ENCODE data around the gene HDAC4.

Gene HDAC4

GRCh38 chr2:239101071-239101470, 299.7 kb downstream of the HDAC4 start:
- no peak for TF ChIP-seq CTCF (IDR thresholded peaks at IDR 0.05; ENCODE audit: borderline replicate concordance, control extremely low read depth, extremely low read depth, insufficient read depth, missing control alignments)
- DNase-seq (ENCODE audit: low spot score): no peak
- in situ Hi-C loops (cut with MboI; ENCODE audit: low sequenced_read_pairs, unreplicated experiment): no loop called here

GRCh38 chr2:239099474-239099873, 301.3 kb downstream of the HDAC4 start:
- no peak for DNase-seq (ENCODE audit: low spot score)
- TF ChIP-seq CTCF (IDR thresholded peaks at IDR 0.05; ENCODE audit: borderline replicate concordance, control extremely low read depth, extremely low read depth, insufficient read depth, missing control alignments): no peak
- in situ Hi-C loops (cut with MboI; ENCODE audit: low sequenced_read_pairs, unreplicated experiment): no loop called here

DNA sequence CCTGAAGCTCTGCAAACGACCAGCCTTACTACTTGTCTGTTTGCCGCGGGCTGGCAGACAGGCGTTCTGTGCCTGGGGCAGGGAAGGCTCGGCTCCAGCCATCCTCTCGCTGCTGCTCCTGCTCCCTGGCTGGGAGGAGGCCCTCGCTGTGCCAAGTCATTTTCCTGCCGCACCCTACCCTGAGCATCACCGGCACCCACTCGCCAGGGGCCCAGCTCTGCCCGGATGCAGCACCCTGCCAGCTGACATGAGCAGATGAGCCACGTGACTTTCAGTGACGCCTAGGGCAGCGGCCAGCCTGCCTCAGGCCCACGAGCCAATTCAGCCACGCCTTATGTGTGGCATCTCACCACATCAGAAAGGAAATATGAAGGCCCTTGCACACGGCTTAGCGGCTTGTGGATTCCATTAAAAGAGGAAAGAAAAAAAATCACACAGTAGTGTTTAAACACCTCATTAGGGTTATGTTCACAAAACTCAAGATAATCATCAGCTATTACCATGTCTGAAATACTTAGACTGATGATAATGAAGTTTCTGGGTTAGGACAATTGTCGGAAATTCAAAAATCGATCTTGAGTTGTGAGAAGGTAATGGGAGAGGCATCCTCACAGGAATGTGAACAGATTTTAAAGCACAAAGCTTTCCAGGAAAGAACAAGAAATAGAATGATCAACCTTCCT, 302.4 kb downstream of the HDAC4 start:
- no peak for DNase-seq (ENCODE audit: low spot score)
- in situ Hi-C loops (cut with MboI; ENCODE audit: low sequenced_read_pairs, unreplicated experiment): no loop called here

GRCh38 chr2:239097428-239097696, 303.5 kb downstream of the HDAC4 start:
- TF ChIP-seq CTCF (IDR thresholded peaks at IDR 0.05; ENCODE audit: borderline replicate concordance, control extremely low read depth, extremely low read depth, insufficient read depth, missing control alignments): no peak
- DNase-seq (ENCODE audit: low spot score): no peak
- in situ Hi-C loops (cut with MboI; ENCODE audit: low sequenced_read_pairs, unreplicated experiment): no loop called here

More for the DNA sequence above, 302.4 kb downstream of the HDAC4 start:
- TF ChIP-seq CTCF (IDR thresholded peaks at IDR 0.05; ENCODE audit: borderline replicate concordance, control extremely low read depth, extremely low read depth, insufficient read depth, missing control alignments): no peak

DNA sequence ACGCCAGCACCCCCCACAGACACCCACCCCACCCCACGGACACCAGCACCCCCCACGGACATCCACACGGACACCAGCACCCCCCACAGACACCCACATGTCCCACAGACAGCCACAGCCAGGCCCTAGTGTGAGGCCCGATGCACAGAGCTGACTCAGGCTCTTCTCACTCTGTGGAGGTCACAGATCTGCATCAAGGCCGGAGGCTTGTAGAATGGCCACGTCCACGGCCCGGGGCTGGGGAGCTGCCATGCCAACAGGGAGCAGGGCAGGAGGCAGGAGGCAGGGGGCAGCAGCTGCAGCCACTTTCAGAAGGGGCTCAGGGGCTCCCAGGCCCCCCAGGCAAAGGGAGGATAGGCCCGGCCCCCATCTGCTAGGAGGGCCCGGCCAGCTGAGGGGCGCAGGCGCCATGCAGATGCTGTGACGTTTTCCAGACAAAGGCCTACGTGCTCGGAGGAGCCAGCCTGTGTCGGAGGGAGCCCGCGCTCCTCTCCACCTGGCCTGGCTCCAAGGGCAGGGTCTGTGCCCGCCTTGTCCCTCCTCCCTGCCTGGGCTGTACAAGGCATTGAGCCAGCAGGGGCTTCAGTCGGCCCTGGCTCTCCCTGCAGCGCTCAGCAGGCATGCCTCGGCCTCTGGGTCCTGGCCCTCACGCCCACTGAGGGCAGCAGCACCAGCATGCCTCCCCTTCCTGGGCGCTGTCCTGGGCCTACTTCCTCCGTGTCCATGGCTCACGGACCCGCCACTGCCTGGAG, 304.0 kb downstream of the HDAC4 start:
- no peak for DNase-seq (ENCODE audit: low spot score)
- no peak for TF ChIP-seq CTCF (IDR thresholded peaks at IDR 0.05; ENCODE audit: borderline replicate concordance, control extremely low read depth, extremely low read depth, insufficient read depth, missing control alignments)
- in situ Hi-C loops (cut with MboI; ENCODE audit: low sequenced_read_pairs, unreplicated experiment): no loop called here

DNA sequence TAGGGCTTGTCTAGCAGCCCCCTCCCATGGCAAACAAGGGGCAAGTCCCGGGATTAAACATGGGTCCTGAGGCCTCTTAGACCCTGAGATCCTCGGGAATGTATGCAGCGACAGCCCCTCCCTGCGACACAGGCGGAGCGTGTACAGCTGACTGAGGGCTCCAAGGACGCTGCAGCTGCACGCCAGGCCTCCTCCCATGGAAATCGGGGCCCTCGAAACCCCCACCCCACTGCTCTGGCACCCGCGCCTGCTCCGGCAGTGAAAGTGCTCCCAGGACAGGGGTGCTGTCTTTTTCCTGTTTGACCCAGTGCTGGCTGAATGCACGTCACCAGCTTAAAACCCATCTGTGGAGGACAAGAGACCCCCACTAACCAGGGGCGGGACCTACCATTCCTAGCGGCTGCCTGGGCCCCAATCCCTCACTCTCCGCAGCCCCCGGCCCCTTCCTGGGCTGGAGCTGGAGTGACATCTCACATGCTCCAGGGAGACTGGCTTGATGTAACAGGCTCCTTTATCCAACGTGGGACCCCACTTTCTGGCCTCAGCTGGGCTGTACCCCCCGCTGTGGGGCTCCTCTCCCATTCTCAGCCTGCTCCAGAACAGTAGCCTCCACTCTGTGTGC, 305.2 kb downstream of the HDAC4 start:
- in situ Hi-C loops (cut with MboI; ENCODE audit: low sequenced_read_pairs, unreplicated experiment): no loop called here
- no peak for TF ChIP-seq CTCF (IDR thresholded peaks at IDR 0.05; ENCODE audit: borderline replicate concordance, control extremely low read depth, extremely low read depth, insufficient read depth, missing control alignments)
- no peak for DNase-seq (ENCODE audit: low spot score)

All from GM13976 (cell line).